Measurements from ENCODE around the gene RCC2. TPM values are rescaled to one million over a fixed set of nuclear protein-coding genes. Genes with fewer than 3 reads are reported as not detected.
"Not testable (repeated sequence)": the region's sequence is repeated elsewhere in the genome, so short reads cannot be mapped to it uniquely, and the experiment has no call there.

RCC2 gene
- total RNA-seq, 1 experiment from 2014 or later: 116 TPM

DNA sequence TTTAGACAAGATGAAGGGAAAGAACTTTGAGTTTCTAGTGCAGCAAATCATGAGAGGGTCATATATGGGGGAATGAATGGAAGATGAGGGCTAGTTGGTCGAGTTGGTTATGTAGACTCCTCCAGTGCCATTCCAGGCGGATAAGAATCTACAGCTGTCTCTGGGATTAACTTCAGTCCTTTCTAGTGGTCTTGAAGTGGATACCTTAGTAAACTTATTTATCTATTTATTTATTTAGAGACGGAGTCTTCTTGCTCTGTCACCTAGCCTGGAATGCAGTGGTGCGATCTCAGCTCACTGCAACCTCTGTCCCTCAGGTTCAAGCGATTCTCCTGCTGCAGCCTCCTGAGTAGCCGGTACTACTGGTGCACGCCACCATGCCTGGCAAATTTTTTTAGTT, 41.4 kb upstream of the RCC2 start:
- no peaks in the 10 kb centered on the region for H3K27me3 ChIP-seq (ENCODE audit: control insufficient read depth, insufficient read depth, low read length)
- TF ChIP-seq, protein P1, sequence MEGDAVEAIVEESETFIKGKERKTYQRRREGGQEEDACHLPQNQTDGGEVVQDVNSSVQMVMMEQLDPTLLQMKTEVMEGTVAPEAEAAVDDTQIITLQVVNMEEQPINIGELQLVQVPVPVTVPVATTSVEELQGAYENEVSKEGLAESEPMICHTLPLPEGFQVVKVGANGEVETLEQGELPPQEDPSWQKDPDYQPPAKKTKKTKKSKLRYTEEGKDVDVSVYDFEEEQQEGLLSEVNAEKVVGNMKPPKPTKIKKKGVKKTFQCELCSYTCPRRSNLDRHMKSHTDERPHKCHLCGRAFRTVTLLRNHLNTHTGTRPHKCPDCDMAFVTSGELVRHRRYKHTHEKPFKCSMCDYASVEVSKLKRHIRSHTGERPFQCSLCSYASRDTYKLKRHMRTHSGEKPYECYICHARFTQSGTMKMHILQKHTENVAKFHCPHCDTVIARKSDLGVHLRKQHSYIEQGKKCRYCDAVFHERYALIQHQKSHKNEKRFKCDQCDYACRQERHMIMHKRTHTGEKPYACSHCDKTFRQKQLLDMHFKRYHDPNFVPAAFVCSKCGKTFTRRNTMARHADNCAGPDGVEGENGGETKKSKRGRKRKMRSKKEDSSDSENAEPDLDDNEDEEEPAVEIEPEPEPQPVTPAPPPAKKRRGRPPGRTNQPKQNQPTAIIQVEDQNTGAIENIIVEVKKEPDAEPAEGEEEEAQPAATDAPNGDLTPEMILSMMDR (IDR thresholded peaks at IDR 0.05): no peak
- no peak for TF ChIP-seq SIN3A (IDR thresholded peaks at IDR 0.05; ENCODE audit: borderline replicate concordance, insufficient read depth, low read depth, low read length)
- TF ChIP-seq, protein P2, sequence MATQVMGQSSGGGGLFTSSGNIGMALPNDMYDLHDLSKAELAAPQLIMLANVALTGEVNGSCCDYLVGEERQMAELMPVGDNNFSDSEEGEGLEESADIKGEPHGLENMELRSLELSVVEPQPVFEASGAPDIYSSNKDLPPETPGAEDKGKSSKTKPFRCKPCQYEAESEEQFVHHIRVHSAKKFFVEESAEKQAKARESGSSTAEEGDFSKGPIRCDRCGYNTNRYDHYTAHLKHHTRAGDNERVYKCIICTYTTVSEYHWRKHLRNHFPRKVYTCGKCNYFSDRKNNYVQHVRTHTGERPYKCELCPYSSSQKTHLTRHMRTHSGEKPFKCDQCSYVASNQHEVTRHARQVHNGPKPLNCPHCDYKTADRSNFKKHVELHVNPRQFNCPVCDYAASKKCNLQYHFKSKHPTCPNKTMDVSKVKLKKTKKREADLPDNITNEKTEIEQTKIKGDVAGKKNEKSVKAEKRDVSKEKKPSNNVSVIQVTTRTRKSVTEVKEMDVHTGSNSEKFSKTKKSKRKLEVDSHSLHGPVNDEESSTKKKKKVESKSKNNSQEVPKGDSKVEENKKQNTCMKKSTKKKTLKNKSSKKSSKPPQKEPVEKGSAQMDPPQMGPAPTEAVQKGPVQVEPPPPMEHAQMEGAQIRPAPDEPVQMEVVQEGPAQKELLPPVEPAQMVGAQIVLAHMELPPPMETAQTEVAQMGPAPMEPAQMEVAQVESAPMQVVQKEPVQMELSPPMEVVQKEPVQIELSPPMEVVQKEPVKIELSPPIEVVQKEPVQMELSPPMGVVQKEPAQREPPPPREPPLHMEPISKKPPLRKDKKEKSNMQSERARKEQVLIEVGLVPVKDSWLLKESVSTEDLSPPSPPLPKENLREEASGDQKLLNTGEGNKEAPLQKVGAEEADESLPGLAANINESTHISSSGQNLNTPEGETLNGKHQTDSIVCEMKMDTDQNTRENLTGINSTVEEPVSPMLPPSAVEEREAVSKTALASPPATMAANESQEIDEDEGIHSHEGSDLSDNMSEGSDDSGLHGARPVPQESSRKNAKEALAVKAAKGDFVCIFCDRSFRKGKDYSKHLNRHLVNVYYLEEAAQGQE (IDR thresholded peaks at IDR 0.05; ENCODE audit: insufficient read depth in 1 of 2, low read depth in 2 of 2, low read length in 1 of 2): no peak
- TF ChIP-seq POLR2AphosphoS5 (IDR thresholded peaks at IDR 0.05; ENCODE audit: low read depth, low read length): no peak
- no peak for TF ChIP-seq TCF7L2 (IDR thresholded peaks at IDR 0.05; ENCODE audit: low read depth, low read length)
- peaks cover 3% of the 10 kb centered on the region; the same call in 1 of the 2 replicates for H3K4me1 ChIP-seq (ENCODE audit: control insufficient read depth, insufficient read depth, low read length)
- no peak overlapping the region for H3K4me3 ChIP-seq (ENCODE audit: low read depth in 2 of 2, low read length in 2 of 2)
- intact Hi-C loops (cut with micrococcal nuclease; ENCODE audit: unreplicated experiment) (no loop called here), in situ Hi-C loops (cut with HindIII; ENCODE audit: low pct_unique_long_range_greater_than_20kb, low sequenced_read_pairs) (no loop called here)
- BruUV-seq (replicated peaks): no TSS peak
- H3K9me3 ChIP-seq (ENCODE audit: control insufficient read depth, insufficient read depth, low read depth, low read length): no peaks in the 10 kb centered on the region
- CTCF ChIA-PET: interaction anchor here (0.8 kb wide), 1 partner anchor 1096 kb away, joined by 12 read pairs; no protein-coding TSS in a partner anchor
- H3K36me3 ChIP-seq (ENCODE audit: control insufficient read depth, insufficient read depth, low read length): no peaks in the 10 kb centered on the region
- no peak for ATAC-seq
- DNase-seq (ENCODE audit: low read depth, low spot score): no peak
- POLR2A ChIA-PET: no interaction called here
- no peak overlapping the region for H3K27ac ChIP-seq (ENCODE audit: low read length)

DNA sequence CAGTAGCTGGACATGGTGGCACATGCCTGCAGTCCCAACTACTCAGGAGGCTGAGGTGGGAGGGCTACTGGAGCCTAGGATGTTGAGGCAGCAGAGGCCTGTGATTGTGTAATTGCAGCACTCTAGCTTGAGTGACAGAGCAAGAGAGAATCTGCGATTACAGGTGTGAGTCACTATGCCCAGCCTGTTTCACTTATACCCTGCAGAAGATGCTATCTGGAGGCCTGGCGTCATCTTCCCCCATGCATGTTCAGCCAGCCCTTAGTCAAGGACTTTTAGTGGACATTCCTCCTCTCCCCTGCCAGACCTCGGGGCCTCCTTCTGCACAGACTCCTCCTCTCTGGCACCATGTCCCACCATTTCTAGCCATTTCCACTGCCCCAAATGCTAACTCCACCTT, 36.3 kb upstream of the RCC2 start:
- intact Hi-C loops (cut with micrococcal nuclease; ENCODE audit: unreplicated experiment) (no loop called here), in situ Hi-C loops (cut with HindIII; ENCODE audit: low pct_unique_long_range_greater_than_20kb, low sequenced_read_pairs) (no loop called here)
- ChIA-PET CTCF (no interaction called here), POLR2A (no interaction called here)
- no peaks in the 10 kb centered on the region for H3K9me3 ChIP-seq (ENCODE audit: control insufficient read depth, insufficient read depth, low read depth, low read length)
- DNase-seq (ENCODE audit: low read depth, low spot score) (no peak), ATAC-seq (no peak)
- H3K27ac ChIP-seq (ENCODE audit: low read length): no peak overlapping the region
- H3K4me1 ChIP-seq (ENCODE audit: control insufficient read depth, insufficient read depth, low read length): peaks cover 3% of the 10 kb centered on the region; the same call in 1 of the 2 replicates
- H3K27me3 ChIP-seq (ENCODE audit: control insufficient read depth, insufficient read depth, low read length): no peaks in the 10 kb centered on the region
- BruUV-seq (replicated peaks): no TSS peak
- H3K4me3 ChIP-seq (ENCODE audit: low read depth in 2 of 2, low read length in 2 of 2): no peak overlapping the region
- H3K36me3 ChIP-seq (ENCODE audit: control insufficient read depth, insufficient read depth, low read length): no peaks in the 10 kb centered on the region
- TF ChIP-seq TCF7L2 (IDR thresholded peaks at IDR 0.05; ENCODE audit: low read depth, low read length): no peak

DNA sequence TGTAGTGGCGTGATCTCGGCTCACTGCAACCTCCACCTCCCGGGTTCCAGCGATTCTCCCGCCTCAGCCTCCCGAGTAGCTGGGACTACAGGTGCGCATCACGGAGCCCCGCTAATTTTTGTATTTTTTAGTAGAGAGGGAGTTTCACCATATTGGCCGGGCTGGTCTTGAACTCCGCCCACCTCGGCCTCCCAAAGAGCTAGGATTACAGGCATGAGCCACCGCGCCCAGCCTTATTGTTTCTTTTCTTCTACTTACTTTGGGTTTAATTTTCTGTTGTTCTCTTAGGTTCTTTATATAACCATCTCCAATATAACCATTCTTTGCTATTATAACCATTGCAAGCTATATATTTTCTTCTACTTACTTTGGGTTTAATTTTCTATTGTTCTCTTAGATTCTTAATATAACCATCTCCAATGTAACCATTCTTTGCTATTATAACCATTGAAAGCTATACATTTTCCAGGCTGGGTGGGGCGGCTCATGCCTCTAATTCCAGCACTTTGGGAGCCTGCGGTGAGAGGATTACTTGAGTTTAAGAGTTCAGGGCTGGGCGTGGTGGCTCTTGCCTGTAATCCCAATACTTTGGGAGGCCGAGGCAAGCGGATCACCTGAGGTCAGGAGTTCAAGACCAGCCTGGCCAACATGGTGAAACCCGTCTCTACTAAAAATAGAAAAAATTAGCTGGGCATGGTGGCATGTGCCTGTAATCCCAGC, 35.5 kb upstream of the RCC2 start:
- intact Hi-C loops (cut with micrococcal nuclease; ENCODE audit: unreplicated experiment); H3K4me3 ChIP-seq (ENCODE audit: low read depth in 2 of 2, low read length in 2 of 2); H3K4me1 ChIP-seq (ENCODE audit: control insufficient read depth, insufficient read depth, low read length); DNase-seq (ENCODE audit: low read depth, low spot score); BruUV-seq (replicated peaks); H3K27ac ChIP-seq (ENCODE audit: low read length); H3K27me3 ChIP-seq (ENCODE audit: control insufficient read depth, insufficient read depth, low read length); ATAC-seq; H3K9me3 ChIP-seq (ENCODE audit: control insufficient read depth, insufficient read depth, low read depth, low read length); H3K36me3 ChIP-seq (ENCODE audit: control insufficient read depth, insufficient read depth, low read length); in situ Hi-C loops (cut with HindIII; ENCODE audit: low pct_unique_long_range_greater_than_20kb, low sequenced_read_pairs): not testable (repeated sequence)
- ChIA-PET POLR2A (interaction anchor here (0.7 kb wide), 1 partner anchor 178 kb away, joined by 3 read pairs; no protein-coding TSS in a partner anchor), CTCF (interaction anchor here (0.9 kb wide), 1 partner anchor 147 kb away, joined by 3 read pairs; no protein-coding TSS in a partner anchor)
